NCI-H1105 (cell line): ENCODE results near the gene RASSF4.
"Not testable (repeated sequence)": the region's sequence is repeated elsewhere in the genome, so short reads cannot be mapped to it uniquely, and the experiment has no call there.

Source experiments
- DNase-seq: peaks from one replicate; lab custom pipeline; 2025; lab: John Stamatoyannopoulos, UW

RASSF4 gene

GRCh38 chr10:45003432-45004000 is 43.9 kb downstream of the RASSF4 start:
- no peak for DNase-seq

- no peak for DNase-seq
Measured at GRCh38 chr10:45004661-45005060, 45.1 kb downstream of the RASSF4 start.

- DNase-seq: no peak
Measured at GRCh38 chr10:45005284-45005683, 45.7 kb downstream of the RASSF4 start.

GRCh38 chr10:45006276-45007030 is 46.9 kb downstream of the RASSF4 start:
- DNase-seq: no peak

GRCh38 chr10:45008524-45009161 is 49.0 kb downstream of the RASSF4 start:
- DNase-seq: peak; percentile 55

- DNase-seq: not testable (repeated sequence)
Measured at GRCh38 chr10:45014557-45014956, 55.0 kb downstream of the RASSF4 start.

GRCh38 chr10:45015590-45015989 is 56.0 kb downstream of the RASSF4 start:
- no peak for DNase-seq

- DNase-seq: no peak
Measured at GRCh38 chr10:45023426-45023825, 63.8 kb downstream of the RASSF4 start.

- no peak for DNase-seq
Measured at GRCh38 chr10:45034301-45034700, 74.7 kb downstream of the RASSF4 start.

- DNase-seq: no peak
Measured at GRCh38 chr10:45035673-45036072, 76.1 kb downstream of the RASSF4 start.

GRCh38 chr10:45040921-45041542 is 81.4 kb downstream of the RASSF4 start:
- no peak for DNase-seq

GRCh38 chr10:45044290-45044689 is 84.7 kb downstream of the RASSF4 start:
- DNase-seq: no peak
